ENCODE data around the gene CSPG5.

CSPG5 gene

GRCh38 chr3:47540281-47540680 lies 38.4 kb downstream of the CSPG5 start:
- DNase-seq (ENCODE audit: low read depth in 2 of 2) = no peak

GRCh38 chr3:47536967-47537366 lies 41.7 kb downstream of the CSPG5 start:
- DNase-seq (ENCODE audit: low read depth in 2 of 2) = no peak

- DNase-seq (ENCODE audit: low read depth in 2 of 2) = no peak
Observed at GRCh38 chr3:47536221-47536891, 42.3 kb downstream of the CSPG5 start.

- no peak for DNase-seq (ENCODE audit: low read depth in 2 of 2)
Observed at GRCh38 chr3:47533996-47534454, 44.6 kb downstream of the CSPG5 start.

- no peak for DNase-seq (ENCODE audit: low read depth in 2 of 2)
Observed at GRCh38 chr3:47533481-47533880, 45.2 kb downstream of the CSPG5 start.

- DNase-seq (ENCODE audit: low read depth in 2 of 2) = no peak
Observed at GRCh38 chr3:47527952-47528725, 50.5 kb downstream of the CSPG5 start.

- DNase-seq (ENCODE audit: low read depth in 2 of 2) = no peak
Observed at GRCh38 chr3:47525617-47526016, 53.0 kb downstream of the CSPG5 start.

GRCh38 chr3:47523310-47524073 lies 55.2 kb downstream of the CSPG5 start:
- no peak for DNase-seq (ENCODE audit: low read depth in 2 of 2)

- DNase-seq (ENCODE audit: low read depth in 2 of 2) = peak; percentile 52 to 69
Observed at GRCh38 chr3:47522082-47522987, 56.3 kb downstream of the CSPG5 start.

- no peak for DNase-seq (ENCODE audit: low read depth in 2 of 2)
Observed at GRCh38 chr3:47520756-47521155, 57.9 kb downstream of the CSPG5 start.

- no peak for DNase-seq (ENCODE audit: low read depth in 2 of 2)
Observed at GRCh38 chr3:47517937-47518336, 60.7 kb downstream of the CSPG5 start.

GRCh38 chr3:47515864-47516319 lies 62.8 kb downstream of the CSPG5 start:
- DNase-seq (ENCODE audit: low read depth in 2 of 2) = no peak

GRCh38 chr3:47515100-47515499 lies 63.6 kb downstream of the CSPG5 start:
- no peak for DNase-seq (ENCODE audit: low read depth in 2 of 2)

GRCh38 chr3:47513125-47513929 lies 65.3 kb downstream of the CSPG5 start, which contains the start of gene ELP6:
Gene ELP6, minus strand, starts transcription at chr3:47513712. Its CDS starts 122 bp downstream, at chr3:47513590.
- DNase-seq (ENCODE audit: low read depth in 2 of 2) = peak; percentile 92 to 94

- no peak for DNase-seq (ENCODE audit: low read depth in 2 of 2)
Observed at GRCh38 chr3:47512416-47513124, 66.1 kb downstream of the CSPG5 start.

All from activated CD4-positive, alpha-beta T cell treated with anti-CD3 and anti-CD28 coated beads for 24 hours (primary cell).